NB4 (cell line): ENCODE data around the gene RRAS.

Experiments used
- TF ChIP-seq, protein P1 (sequence below): IDR thresholded peaks from one replicate; pipeline ENCODE4 v1.5.1; 2012; ENCODE audit warnings: low read depth, low read length
- TF ChIP-seq, protein P2 (sequence below): IDR thresholded peaks from 2 replicates; pipeline ENCODE4 v1.6.1; 2011; ENCODE audit warnings: low read depth, low read length

DNA sequence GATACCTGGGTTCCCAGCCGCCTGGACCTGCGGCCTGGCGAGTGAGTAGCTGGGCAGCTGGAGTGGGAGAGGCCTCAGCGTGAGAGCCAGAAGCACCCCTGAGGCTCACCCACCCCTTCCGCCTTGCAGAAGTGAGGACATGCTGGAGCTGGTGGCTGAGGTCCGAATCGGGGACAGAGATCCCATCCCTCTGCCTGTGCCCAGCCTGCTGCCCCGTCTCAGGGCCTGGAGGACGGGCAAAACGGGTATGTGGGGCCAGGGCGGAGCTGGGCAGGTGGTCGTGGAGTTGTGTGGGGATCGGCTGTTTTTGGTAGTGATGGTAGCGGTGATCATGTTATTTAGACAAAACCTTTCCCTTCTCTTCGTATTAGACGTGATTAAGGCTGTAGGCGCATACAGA, 6.6 kb upstream of the RRAS start:
- TF ChIP-seq, protein P1, sequence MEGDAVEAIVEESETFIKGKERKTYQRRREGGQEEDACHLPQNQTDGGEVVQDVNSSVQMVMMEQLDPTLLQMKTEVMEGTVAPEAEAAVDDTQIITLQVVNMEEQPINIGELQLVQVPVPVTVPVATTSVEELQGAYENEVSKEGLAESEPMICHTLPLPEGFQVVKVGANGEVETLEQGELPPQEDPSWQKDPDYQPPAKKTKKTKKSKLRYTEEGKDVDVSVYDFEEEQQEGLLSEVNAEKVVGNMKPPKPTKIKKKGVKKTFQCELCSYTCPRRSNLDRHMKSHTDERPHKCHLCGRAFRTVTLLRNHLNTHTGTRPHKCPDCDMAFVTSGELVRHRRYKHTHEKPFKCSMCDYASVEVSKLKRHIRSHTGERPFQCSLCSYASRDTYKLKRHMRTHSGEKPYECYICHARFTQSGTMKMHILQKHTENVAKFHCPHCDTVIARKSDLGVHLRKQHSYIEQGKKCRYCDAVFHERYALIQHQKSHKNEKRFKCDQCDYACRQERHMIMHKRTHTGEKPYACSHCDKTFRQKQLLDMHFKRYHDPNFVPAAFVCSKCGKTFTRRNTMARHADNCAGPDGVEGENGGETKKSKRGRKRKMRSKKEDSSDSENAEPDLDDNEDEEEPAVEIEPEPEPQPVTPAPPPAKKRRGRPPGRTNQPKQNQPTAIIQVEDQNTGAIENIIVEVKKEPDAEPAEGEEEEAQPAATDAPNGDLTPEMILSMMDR: no peak
- TF ChIP-seq, protein P2, sequence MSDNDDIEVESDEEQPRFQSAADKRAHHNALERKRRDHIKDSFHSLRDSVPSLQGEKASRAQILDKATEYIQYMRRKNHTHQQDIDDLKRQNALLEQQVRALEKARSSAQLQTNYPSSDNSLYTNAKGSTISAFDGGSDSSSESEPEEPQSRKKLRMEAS: no peak
